A549 (cell line): ENCODE results near the gene ATP13A3. TPM values are rescaled to one million over a fixed set of nuclear protein-coding genes. Genes with fewer than 3 reads are reported as not detected.
"Not testable (repeated sequence)": the region's sequence is repeated elsewhere in the genome, so short reads cannot be mapped to it uniquely, and the experiment has no call there.

Source experiments
- ATAC-seq, 2 experiments: fragments of 200-7000 bp in 1 of 2; fragments of >200 bp in 1 of 2; cut with Nextera tagmentation in 1 of 2; cut with Tn5 transposase in 1 of 2; 3 replicates each; pipeline versions ENCODE4 v1.8.0 to v1.9.1; 2018 to 2020; ENCODE audit warnings: mild to moderate bottlenecking in 1 of 2, moderate library complexity in 1 of 2
- CTCF ChIA-PET: fragments of 300-600 bp; sonication (Branson Sonifier 250); formaldehyde crosslinking; extraction: SDS; loops from one replicate; lab custom pipeline; 2021; ENCODE audit warnings: antibody characterized with exemption, inconsistent platforms; lab: Yijun Ruan, JAX
- POLR2A ChIA-PET: fragments of 350-600 bp; formaldehyde crosslinking; extraction: SDS; loops from one replicate; lab custom pipeline; 2021; ENCODE audit warnings: antibody characterized with exemption, inconsistent platforms; lab: Yijun Ruan, JAX
- DNase-seq, 2 experiments: peaks; one replicate each; pipeline versions ENCODE4 v3.0.0 to v3.0.0-alpha.2; 2011 to 2016; ENCODE audit warnings: low read depth in 1 of 2, low spot score in 1 of 2
- FAIRE-seq: peaks from 2 replicates; lab custom pipeline; 2011; peaks lifted over from hg19 to GRCh38; lab: Jason Lieb, UNC
- H3K27ac ChIP-seq, 2 experiments: fragments of >200 bp; sonication (Bioruptor Twin); formaldehyde crosslinking; 3 replicates each; pipeline ENCODE4 v1.5.1; 2016 to 2017
- H3K4me1 ChIP-seq: fragments of >200 bp; sonication (Bioruptor Twin); formaldehyde crosslinking; 3 replicates; pipeline ENCODE4 v1.6.1; 2016
- H3K4me2 ChIP-seq: fragments of >200 bp; sonication (Bioruptor Twin); formaldehyde crosslinking; 3 replicates; pipeline ENCODE4 v1.6.1; 2016
- H3K4me3 ChIP-seq: fragments of >200 bp; sonication (Bioruptor Twin); formaldehyde crosslinking; 3 replicates; pipeline ENCODE4 v1.5.1; 2016
- H3K9me3 ChIP-seq: fragments of >200 bp; sonication (Bioruptor Twin); formaldehyde crosslinking; 3 replicates; pipeline ENCODE4 v1.6.1; 2016
- BHLHE40 ChIP-seq: IDR thresholded peaks from 2 replicates; pipeline ENCODE4 v1.6.1; 2012; ENCODE audit warnings: low read depth, low read length, inconsistent platforms
- CBX8 ChIP-seq: fragments of 200-600 bp; sonication (generic); IDR thresholded peaks from 2 replicates; pipeline ENCODE4 v1.6.1; 2016
- ESRRA ChIP-seq: fragments of 150-350 bp; IDR thresholded peaks from 2 replicates; pipeline ENCODE4 v1.6.1; 2014; ENCODE audit warnings: mild to moderate bottlenecking, low read length, borderline replicate concordance
- FOSL2 ChIP-seq, 2 experiments: fragments of 450-650 bp in 1 of 2; fragments of >200 bp in 1 of 2; sonication (Bioruptor Twin) in 1 of 2; formaldehyde crosslinking; IDR thresholded peaks; 2 replicates each; pipeline versions ENCODE4 v1.5.0 to v1.6.1; 2016 to 2020; ENCODE audit warnings: mild to moderate bottlenecking in 1 of 2, moderate library complexity in 1 of 2
- FOXS1 ChIP-seq: fragments of 250-450 bp; sonication (Bioruptor Pico); IDR thresholded peaks from 2 replicates; pipeline ENCODE4 v1.5.0; 2020; ENCODE audit warnings: mild to moderate bottlenecking, moderate library complexity
- GATA3 ChIP-seq: IDR thresholded peaks from 2 replicates; pipeline ENCODE4 v1.6.1; 2012; ENCODE audit warnings: borderline replicate concordance
- JUNB ChIP-seq: fragments of >200 bp; sonication (Bioruptor Twin); formaldehyde crosslinking; IDR thresholded peaks from 2 replicates; pipeline ENCODE4 v1.6.1; 2016
- NFE2L2 ChIP-seq: fragments of 150-350 bp; conservative IDR thresholded peaks from 2 replicates; pipeline ENCODE4 v1.6.1; 2014; ENCODE audit warnings: low read length
- NR3C1 ChIP-seq: fragments of >200 bp; sonication (Bioruptor Twin); formaldehyde crosslinking; IDR thresholded peaks from 3 replicates; pipeline ENCODE4 v1.6.1; 2017
- RAD21 ChIP-seq, 2 experiments: fragments of >200 bp in 1 of 2; sonication (Bioruptor Twin) in 1 of 2; formaldehyde crosslinking in 1 of 2; IDR thresholded peaks in 1 of 2; conservative IDR thresholded peaks in 1 of 2; 2 replicates in 1 of 2; 3 replicates in 1 of 2; pipeline ENCODE4 v1.6.1; 2012 to 2018; ENCODE audit warnings: inconsistent platforms in 1 of 2
- RFX5 ChIP-seq: fragments of 450-650 bp; IDR thresholded peaks from 2 replicates; pipeline ENCODE4 v1.7.1; 2014; ENCODE audit warnings: antibody characterized with exemption, mild to moderate bottlenecking, moderate library complexity
- ZC3H11A ChIP-seq: fragments of 450-650 bp; IDR thresholded peaks from 2 replicates; pipeline ENCODE4 v1.6.1; 2014; ENCODE audit warnings: antibody characterized with exemption, mild to moderate bottlenecking
- ZFP36 ChIP-seq: fragments of 450-650 bp; IDR thresholded peaks from 2 replicates; pipeline ENCODE4 v1.6.1; 2014; ENCODE audit warnings: borderline replicate concordance; ENCODE audit not compliant: partially characterized antibody
- WGBS: methylation state at CpG from one replicate; pipeline ENCODE4 v1.1.6; 2017; ENCODE audit errors: missing lambda C conversion rate; 5-methylcytosine and 5-hydroxymethylcytosine counted together
- polyA plus RNA-seq, 4 experiments: library from polyadenylated mRNA; depleted of rRNA in 3 of 4; stranded (reverse); fragments of >200 nt; fragmentation: RNase III in 1 of 4; extraction: RNeasy Plus Mini Kit Qiagen cat#74134 plus additional on column Dnase treatment in 1 of 4; gene quantifications; 2 replicates in 3 of 4; 3 replicates in 1 of 4; pipeline ENCODE4 v1.2.3, GENCODE V29; 2011 to 2017
- TF ChIP-seq, protein P1 (sequence below): fragments of 250-450 bp; sonication (Bioruptor Pico); IDR thresholded peaks from 2 replicates; pipeline ENCODE4 v1.5.0; 2020; ENCODE audit warnings: low read depth, mild to moderate bottlenecking, moderate library complexity
- TF ChIP-seq, protein P2 (sequence below): fragments of >200 bp; sonication (Bioruptor Twin); formaldehyde crosslinking; IDR thresholded peaks from 3 replicates; pipeline ENCODE4 v1.6.1; 2016
- TF ChIP-seq, protein P3 (sequence below): fragments of 450-650 bp; IDR thresholded peaks from 2 replicates; pipeline ENCODE4 v1.6.1; 2014; ENCODE audit warnings: antibody characterized with exemption

The ATP13A3 gene
- polyA plus RNA-seq, 2 of the 4 experiments (the other 2 are of a cell fraction) = 63.6 to 102 TPM

DNA sequence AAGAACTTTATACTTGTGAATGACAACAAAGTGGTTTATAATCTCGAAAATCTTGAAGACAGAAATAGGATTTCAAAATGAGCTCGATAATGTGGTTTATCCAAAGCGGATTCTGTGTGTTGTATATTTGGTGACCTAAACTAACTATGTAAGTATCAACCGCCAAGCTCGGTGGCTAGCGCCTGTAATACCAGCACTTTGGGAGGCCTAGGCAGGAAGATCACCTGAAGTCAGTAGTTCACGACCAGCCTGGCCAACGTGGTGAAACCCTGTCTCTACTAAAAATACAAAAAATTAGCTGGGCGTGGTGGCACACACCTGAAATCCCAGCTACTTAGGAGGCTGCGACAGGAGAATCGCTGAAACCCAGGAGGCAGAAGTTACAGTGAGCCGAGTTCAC is 2.2 kb downstream of the ATP13A3 start:
- peak overlapping the region; percentile 94 for H3K4me2 ChIP-seq
- 89% methylated on average over 12 of the region's 12 CpGs for WGBS
- TF ChIP-seq RAD21 (conservative IDR thresholded peaks at IDR 0.05 in 1 of 2, IDR thresholded peaks at IDR 0.05 in 1 of 2) = no peak
- no peak for TF ChIP-seq FOXS1 (CRISPR knock-in tag)
- no peak for TF ChIP-seq NFE2L2
- no peak for TF ChIP-seq RFX5
- no peak for TF ChIP-seq NR3C1
- TF ChIP-seq, protein P1, sequence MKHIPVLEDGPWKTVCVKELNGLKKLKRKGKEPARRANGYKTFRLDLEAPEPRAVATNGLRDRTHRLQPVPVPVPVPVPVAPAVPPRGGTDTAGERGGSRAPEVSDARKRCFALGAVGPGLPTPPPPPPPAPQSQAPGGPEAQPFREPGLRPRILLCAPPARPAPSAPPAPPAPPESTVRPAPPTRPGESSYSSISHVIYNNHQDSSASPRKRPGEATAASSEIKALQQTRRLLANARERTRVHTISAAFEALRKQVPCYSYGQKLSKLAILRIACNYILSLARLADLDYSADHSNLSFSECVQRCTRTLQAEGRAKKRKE (CRISPR knock-in tag) = no peak
- TF ChIP-seq, protein P2, sequence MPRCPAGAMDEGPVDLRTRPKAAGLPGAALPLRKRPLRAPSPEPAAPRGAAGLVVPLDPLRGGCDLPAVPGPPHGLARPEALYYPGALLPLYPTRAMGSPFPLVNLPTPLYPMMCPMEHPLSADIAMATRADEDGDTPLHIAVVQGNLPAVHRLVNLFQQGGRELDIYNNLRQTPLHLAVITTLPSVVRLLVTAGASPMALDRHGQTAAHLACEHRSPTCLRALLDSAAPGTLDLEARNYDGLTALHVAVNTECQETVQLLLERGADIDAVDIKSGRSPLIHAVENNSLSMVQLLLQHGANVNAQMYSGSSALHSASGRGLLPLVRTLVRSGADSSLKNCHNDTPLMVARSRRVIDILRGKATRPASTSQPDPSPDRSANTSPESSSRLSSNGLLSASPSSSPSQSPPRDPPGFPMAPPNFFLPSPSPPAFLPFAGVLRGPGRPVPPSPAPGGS = no peak
- peaks cover 67% of the 10 kb centered on the region for H3K4me1 ChIP-seq
- ChIA-PET CTCF (interaction anchor here (1.1 kb wide), 1 partner anchor 110 kb away, joined by 5 read pairs; no protein-coding TSS in a partner anchor), POLR2A (interaction anchor here (1.3 kb wide), 1 partner anchor 93 kb away, joined by 3 read pairs; no protein-coding TSS in a partner anchor)
- ATAC-seq = no peak
- DNase-seq = no peak
- peak overlapping the region in 1 of 2 experiments; percentile 100; a peak in 1 of 6 replicates for H3K27ac ChIP-seq
- peak overlapping the region; percentile 77; the same call in 2 of the 3 replicates for H3K4me3 ChIP-seq
- FAIRE-seq = no peak
- no peaks in the 10 kb centered on the region for H3K9me3 ChIP-seq

DNA sequence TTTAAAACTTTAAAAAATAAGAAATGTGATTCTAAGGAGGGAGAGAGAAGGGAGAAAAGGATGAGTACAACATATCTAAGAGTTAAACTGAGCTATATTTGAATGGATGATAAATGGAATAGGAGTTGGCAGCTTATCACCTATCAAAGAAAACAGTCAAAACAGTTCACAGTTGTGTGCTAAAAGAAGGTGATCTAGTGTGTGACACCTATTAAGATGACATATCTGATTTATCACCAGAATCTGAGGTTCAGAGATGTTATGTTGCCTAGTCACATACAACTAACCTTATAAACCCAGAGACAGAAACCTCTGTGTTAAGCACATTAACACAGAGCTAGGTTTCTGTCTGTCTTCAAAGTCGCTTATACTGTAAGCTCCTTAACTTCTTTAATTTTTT is 3.0 kb downstream of the ATP13A3 start:
- Histone ChIP-seq H3K27ac (peak overlapping the region in 1 of 2 experiments; percentile 84; a peak in 3 of 6 replicates), H3K4me2 (peak overlapping the region; percentile 94; the same call in 2 of the 3 replicates), H3K4me1 (peaks cover 62% of the 10 kb centered on the region), H3K4me3 (no peak overlapping the region), H3K9me3 (no peaks in the 10 kb centered on the region)
- ChIA-PET POLR2A (interaction anchor here (1.3 kb wide), 1 partner anchor 94 kb away, joined by 3 read pairs; no protein-coding TSS in a partner anchor), CTCF (interaction anchor here (0.5 to 1.8 kb wide), 5 partner anchors 11 to 110 kb away, joined by 3 to 8 read pairs (median 3); no protein-coding TSS in a partner anchor)
- no peak for ATAC-seq
- TF ChIP-seq, protein P3, sequence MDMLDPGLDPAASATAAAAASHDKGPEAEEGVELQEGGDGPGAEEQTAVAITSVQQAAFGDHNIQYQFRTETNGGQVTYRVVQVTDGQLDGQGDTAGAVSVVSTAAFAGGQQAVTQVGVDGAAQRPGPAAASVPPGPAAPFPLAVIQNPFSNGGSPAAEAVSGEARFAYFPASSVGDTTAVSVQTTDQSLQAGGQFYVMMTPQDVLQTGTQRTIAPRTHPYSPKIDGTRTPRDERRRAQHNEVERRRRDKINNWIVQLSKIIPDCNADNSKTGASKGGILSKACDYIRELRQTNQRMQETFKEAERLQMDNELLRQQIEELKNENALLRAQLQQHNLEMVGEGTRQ = no peak
- TF ChIP-seq BHLHE40 = no peak
- TF ChIP-seq FOXS1 (CRISPR knock-in tag) = no peak
- no peak for TF ChIP-seq ZC3H11A
- TF ChIP-seq CBX8 = no peak
- no peak for TF ChIP-seq ESRRA
- TF ChIP-seq, protein P2 = no peak
- no peak for TF ChIP-seq JUNB
- TF ChIP-seq GATA3 = no peak
- no peak for DNase-seq
- whole genome bisulfite sequencing = 88% methylated on average over 1 of the region's 1 CpG
- no peak for FAIRE-seq

DNA sequence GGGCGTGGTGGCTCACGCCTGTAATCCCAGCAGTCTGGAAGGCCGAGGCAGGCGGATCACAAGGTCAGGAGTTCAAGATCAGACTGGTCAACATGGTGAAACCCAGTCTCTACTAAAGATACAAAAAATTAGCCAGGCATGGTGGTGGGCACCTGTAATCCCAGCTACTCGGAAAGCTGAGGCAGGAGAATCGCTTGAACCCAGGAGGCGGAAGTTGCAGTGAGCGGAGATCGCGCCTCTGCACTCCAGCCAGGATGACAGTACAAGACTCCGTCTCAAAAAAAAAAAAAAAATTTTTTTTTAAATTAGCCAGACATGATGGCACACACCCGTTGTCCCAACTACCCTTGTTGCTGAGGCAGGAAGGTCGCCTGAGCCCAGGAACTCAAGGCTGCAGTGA is 4.0 kb downstream of the ATP13A3 start:
- DNase-seq, H3K4me3 ChIP-seq, H3K9me3 ChIP-seq, FAIRE-seq, POLR2A ChIA-PET, ATAC-seq: not testable (repeated sequence)
- Histone ChIP-seq H3K4me2 (peak overlapping the region; percentile 90), H3K4me1 (peaks cover 66% of the 10 kb centered on the region), H3K27ac (peak overlapping the region; percentile 63 to 84; a peak in 5 of 6 replicates)
- 81% methylated on average over 13 of the region's 13 CpGs for WGBS
- CTCF ChIA-PET = interaction anchor here (0.6 to 1.8 kb wide), 2 partner anchors 10 to 67 kb away, joined by 3 to 8 read pairs; no protein-coding TSS in a partner anchor

DNA sequence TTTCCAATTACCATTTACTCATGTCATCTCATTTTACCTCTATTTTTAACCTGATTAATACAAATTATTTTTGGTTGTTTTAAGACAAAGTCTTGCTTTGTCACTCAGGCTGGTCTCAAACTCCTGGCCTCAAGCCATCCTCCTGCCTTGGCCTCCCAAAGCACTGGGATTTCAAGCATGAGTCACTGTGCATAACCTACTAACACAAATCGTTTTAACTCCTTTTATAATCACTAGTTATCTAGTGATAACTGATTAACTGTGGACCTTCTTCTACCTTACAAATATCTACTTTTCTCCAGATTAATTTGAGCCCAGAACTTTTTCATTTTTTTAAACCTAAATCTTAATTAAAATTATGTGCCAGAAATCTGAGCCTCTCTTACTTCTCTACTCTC is 4.6 kb downstream of the ATP13A3 start:
- Histone ChIP-seq H3K4me2 (peak overlapping the region; percentile 90), H3K4me1 (peaks cover 72% of the 10 kb centered on the region), H3K27ac (peak overlapping the region; percentile 63 to 84), H3K9me3 (no peaks in the 10 kb centered on the region)
- POLR2A ChIA-PET = no interaction called here
- DNase-seq (no peak), ATAC-seq (no peak)
- no peak for TF ChIP-seq FOSL2 (IDR thresholded peaks at IDR 0.05)
- TF ChIP-seq FOSL2 (CRISPR knock-in tag; IDR thresholded peaks at IDR 0.05) = peak; percentile 48; the same call in 1 of the 2 replicates
- no peak for TF ChIP-seq ZFP36
- TF ChIP-seq, all 56 proteins: peak for 1
- 0% methylated on average over 1 of the region's 1 CpG for WGBS
- CTCF ChIA-PET = interaction anchor here (1.8 kb wide), 1 partner anchor 10 kb away, joined by 8 read pairs; no protein-coding TSS in a partner anchor
- FAIRE-seq = no peak
- no peak overlapping the region for H3K4me3 ChIP-seq
